H4 (cell line): ENCODE results near the gene TRIP4. TPM values are rescaled to one million over a fixed set of nuclear protein-coding genes. Genes with fewer than 3 reads are reported as not detected.
"Not testable (repeated sequence)": the region's sequence is repeated elsewhere in the genome, so short reads cannot be mapped to it uniquely, and the experiment has no call there.

Experiments
- DNase-seq: peaks from one replicate; pipeline ENCODE4 v3.0.0-alpha.2; 2015; ENCODE audit warnings: low spot score
- total RNA-seq: library from RNA; depleted of rRNA; stranded (reverse); fragments of >200 nt; shearing (Covaris generic); gene quantifications from 2 replicates; pipeline ENCODE4 v1.2.3, GENCODE V29; 2014; rRNA removed

The TRIP4 gene
- 4.8 and 6.1 TPM in 2 replicates for total RNA-seq

DNA sequence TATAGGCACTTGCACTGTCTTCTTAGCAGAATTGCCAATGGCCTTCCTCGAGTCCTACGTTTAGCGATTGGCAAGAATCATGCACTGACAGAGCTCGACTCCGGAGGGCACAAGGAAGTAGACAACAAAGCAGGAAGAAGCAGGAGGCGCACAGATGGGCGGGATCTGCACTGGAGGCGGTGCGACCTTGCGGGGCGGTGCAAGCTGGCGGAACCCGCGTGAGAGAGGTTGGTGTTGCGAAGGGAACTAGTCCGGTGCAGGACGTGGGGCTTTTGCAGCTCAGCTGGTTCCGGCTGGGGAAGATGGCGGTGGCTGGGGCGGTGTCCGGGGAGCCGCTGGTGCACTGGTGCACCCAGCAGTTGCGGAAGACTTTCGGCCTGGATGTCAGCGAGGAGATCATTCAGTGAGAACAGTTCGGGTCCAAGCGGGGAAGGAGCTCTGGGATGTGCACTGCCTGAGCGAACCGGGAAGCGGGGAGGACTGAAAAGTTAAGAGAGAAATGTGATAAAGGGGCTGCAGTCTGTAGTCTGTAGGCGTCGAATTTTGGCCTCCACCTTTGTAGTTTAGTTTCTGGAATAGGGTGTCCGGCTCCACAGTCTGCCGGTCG lies at the start of gene TRIP4:
Gene TRIP4, plus strand, starts transcription at position 275 of the 607 bp plus-strand sequence. Its CDS starts 28 bp downstream, at position 303.
- DNase-seq = peak; percentile 97

DNA sequence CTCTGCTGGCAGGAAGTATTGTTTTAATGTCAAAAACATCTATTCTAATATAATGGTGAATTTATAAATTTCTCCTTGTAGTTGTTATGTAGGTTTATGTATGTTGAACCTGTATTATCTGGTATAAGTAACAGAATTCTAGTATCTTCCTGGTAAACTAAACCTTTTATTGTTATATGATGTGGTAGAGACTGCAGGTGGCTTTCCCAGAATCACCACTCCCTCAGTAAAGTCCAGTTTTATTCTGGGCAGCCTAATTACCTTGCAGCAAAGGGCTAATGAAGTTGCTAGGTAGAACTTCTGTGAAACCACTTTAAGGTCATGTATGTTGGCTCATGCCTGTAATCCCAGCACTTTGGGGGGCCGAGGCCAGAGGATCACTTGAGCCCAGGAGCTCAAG lies 47.3 kb upstream of the TRIP4 start:
- no peak for DNase-seq

DNA sequence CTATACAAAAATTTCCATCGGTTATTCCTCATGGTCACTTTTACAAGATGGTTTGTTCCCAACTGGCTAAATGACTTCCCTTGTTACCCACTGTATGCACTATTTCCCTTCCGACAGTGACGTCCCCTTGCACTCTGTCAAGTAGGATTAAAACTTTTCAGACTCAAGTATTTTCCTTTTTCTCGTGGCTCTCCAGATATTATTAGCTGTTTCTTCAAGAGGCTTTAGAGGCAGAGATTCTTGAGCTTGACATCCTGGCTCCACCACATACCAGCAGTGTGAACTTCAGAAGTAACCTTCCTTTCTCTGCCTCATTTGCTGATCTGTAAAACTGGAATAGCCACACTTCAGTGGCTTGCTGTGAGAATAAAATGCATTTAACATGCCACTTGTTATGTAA lies 45.7 kb upstream of the TRIP4 start:
- DNase-seq = no peak

DNA sequence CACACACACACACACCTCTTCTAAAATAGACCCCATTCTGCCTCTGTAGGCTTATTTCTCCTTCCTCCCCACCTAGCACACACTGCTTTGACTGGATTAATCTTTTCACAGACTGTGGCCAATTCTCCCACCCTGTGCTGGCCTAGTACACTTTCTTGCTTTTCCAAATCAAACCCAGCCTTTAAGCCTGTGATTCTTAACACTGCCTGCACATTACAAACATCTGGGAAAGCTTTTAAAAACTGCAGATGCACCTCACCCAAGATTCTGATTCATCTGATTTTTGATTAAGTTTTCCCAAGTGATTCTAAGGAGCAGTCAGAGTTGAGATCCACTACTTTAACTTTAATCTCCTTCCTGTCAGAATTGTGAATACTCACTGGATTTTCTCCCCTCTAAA lies 44.4 kb upstream of the TRIP4 start:
- no peak for DNase-seq

DNA sequence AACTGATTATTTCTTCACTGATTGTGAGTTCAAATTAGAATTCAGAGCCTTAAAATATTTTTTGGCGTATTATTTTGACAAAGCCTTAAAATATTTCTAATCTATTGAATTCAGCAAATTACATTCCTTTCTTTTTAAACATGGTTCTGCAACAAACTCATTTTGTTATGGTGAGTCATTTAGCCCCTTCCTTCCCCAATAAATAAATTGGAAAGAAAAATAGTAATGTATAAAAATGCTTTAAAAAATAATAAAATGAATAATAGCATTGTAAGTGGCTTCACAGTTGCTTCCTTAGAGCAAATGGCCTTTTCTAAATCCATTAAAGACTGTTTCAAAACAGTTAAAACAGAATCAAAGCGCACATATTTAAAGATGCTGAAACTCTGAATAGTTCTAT lies 43.8 kb upstream of the TRIP4 start:
- DNase-seq = no peak

DNA sequence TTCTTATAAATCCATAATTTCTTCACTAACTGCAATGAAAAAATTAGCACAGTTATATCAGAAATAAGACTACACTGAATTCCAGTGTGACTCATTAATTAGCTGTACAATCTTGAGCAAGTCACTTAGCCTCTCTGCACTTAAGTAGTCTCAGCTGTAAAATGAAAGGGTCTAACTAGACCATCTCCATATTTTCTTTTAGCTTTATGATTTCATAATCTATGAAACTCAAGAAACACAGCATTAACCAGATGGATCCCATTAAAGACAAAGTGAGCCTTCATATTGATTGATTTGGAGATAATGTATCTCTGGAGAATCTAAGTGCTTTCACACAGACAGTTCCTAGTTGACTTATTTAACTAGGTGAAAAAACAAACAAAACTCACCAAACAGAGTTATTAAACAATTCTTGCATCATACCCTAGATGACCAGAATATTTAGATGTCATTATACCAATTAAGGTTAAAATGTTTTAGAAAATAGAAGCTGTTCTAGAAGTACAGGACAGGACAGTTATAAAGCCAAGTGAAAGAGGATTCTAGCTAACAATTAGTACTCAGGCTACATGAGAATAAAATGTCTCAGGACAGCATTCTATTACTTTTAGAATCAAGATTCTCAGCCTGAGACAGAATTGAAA lies 42.9 kb upstream of the TRIP4 start:
- no peak for DNase-seq

DNA sequence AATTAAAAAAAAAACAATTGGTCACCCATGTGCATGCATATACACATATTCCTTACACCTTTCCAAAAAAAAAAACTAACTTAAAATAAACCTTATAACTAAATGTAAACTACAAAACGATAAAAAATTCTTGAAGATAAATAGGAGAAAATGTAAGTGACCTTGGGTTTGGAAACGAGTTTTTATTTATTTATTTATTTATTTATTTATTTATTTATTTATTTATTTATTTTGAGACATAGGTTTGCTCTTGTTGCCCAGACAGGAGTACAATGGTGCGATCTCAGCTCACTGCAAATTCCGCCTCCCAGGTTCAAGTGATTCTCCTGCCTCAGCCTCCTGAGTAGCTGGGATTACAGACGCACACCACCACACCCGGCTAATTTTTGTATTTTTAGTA lies 41.4 kb upstream of the TRIP4 start:
- DNase-seq = not testable (repeated sequence)

DNA sequence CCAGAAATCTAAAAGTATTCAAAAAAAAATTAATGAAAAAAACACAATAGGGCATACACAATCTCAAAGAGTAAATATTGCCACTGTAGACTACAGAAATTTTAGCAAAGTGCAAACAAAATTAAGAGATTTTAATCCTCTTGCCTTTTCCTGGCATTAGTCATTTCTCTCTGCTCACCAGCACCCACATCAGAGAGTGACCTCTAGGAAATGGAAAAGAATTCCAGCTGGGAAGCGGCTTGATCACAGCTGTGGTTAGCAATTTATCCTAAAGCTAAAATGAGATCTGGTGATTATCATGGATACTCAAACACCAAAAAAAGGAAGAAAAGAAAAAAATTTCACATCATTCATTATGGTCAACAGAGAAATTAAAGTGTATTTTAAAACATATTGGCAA lies 39.2 kb upstream of the TRIP4 start:
- DNase-seq = no peak

DNA sequence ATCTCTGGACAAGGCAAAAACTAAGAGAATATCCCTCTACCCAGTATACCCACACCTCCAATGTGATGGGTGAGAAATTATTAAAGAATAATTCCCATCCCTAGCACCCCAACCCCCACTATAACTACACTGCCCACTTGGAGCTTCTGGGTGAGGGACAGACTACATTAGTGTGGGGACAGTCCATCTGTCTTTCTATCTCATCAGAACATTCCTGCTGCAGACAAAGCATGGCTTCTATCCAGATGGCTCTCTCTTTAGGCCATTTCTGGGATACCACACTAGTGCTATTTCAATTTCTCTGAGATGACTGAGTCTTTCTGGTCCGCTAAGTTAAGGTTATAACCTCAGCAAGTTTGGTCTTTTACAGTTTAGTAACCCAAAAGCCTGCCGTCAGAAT lies 38.3 kb upstream of the TRIP4 start:
- DNase-seq = no peak

DNA sequence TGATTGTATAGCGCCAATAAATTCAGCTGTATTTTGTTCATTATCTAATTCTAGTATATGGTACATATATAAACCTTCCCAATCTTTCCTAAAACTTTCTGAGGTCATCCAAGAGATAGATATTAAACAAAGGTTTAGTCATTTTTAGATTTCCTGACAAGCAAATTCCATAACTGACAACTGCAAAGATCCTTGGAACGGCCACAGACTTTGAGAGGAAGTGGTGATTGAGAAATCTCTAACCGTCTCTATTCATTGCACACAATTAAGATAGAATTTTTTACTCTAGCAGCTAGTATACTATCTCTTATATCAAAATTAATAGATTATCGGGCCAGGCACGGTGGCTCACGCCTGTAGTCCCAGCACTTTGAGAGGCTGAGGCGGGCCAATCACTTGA lies 36.4 kb upstream of the TRIP4 start:
- no peak for DNase-seq

DNA sequence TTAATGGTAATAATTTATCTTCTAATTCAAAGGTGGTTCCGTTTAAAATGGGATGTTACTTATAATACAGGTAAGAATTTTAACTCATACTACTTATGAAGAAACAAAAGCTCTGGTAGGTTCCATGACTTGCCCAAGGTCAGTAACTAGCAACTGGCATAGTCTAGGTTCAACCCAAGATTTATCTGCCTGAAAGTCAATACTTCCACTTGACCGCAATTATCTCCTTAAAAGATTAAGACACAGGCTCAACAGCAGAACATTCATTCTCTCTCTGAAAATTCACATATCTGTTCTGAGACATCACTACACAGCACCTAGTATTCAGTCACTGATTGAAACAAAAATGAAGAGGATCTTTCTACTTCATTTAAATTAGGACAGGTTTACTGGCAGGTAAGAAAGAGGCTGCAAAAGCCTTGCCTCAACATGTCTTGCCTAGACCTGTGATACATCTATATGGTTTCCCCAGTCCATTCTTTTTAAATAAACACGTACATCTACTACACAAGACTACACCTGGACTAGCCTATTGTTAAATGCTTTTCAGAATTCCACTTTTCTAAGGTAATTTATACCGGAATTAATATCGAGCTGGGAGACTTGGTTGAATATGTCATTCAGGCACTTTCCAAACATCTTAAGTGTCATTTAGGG lies 32.8 kb upstream of the TRIP4 start:
- no peak for DNase-seq

DNA sequence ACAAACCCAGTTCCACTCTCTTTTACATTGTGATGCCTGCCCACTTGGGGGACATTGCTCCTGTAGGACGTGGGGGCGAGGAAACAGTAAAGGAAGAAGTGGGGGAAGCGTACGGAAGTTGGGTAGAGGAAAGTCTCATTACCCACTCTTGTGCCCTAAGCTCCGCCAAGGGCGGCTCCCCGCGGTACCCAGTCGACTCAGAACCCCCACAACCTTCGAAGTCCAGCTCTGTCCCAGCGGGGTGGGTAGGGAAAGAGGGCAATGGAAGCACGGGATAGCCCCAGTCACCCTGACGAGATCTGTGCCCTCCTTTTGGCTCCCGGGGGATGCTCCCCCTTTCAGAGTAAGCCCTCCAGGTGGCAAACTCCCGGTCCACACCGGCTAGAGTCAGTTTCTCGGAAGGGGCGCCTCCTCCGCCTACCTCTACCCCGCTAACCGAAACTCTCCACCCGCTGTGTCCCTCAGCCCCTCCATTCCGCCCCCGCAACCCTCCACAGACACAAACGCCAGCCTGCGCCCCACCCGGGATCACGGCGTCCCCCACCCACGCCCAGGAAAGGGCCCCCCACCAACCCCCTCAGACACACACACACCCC lies 32.2 kb upstream of the TRIP4 start:
- peak; percentile 11 for DNase-seq

DNA sequence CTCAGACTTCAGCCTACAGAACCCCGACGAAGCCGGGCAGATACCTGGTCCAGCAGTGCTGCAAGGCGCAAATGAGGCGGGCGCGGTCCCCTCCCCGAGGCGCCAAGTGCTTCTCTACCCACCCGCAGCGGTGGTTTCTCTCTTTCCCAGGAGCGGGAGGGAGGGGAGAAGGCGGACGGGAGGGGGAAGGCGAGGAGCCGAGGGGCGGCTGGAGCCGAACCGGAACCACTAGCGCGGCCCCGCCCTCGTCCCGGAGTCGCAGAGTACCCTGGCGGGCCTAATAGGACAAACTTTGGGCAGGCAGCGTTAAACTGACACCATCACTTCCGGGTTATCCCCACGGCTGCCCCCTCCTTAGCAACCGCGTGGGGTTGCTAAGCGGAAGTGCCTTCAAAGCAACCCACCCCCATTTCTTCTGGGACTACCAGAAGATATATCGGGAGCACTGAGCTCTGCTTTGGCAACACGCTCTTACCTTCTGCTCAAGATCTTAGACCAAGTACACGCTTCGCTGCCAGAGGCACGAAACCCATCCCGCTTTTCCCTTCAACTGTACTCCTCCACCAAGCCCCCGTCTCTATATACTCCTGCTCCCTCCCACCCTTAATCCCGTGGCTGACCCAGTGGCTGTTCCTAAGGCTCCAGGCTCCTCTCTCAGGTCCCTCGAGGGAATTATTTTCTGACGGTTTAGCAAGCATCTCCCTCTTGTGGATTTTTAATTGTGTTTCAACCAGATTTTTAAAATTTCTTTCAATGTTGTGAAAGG lies 31.5 kb upstream of the TRIP4 start, which contains the start of gene CSNK1G1:
Gene CSNK1G1, minus strand, starts transcription at position 230 of the 766 bp plus-strand sequence. CDS start 55,674 bp downstream, outside the sequence.
- peak; percentile 95 for DNase-seq

DNA sequence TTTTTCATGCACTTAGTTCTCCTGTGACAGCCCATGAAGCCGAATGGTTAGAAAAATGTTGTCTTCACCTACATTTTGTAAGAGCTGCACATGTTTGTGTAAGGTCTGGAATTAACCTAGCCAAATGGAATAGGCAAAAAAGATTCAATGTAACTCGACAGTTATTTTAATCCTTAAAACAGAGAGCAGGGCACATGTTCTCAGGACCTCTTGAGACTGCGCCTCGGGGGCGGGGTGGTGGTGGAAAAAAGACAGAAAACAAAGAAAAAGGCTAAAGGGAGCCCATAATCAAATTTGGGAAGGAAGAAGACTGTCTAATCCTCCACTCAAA lies 31.0 kb upstream of the TRIP4 start:
- DNase-seq = no peak

DNA sequence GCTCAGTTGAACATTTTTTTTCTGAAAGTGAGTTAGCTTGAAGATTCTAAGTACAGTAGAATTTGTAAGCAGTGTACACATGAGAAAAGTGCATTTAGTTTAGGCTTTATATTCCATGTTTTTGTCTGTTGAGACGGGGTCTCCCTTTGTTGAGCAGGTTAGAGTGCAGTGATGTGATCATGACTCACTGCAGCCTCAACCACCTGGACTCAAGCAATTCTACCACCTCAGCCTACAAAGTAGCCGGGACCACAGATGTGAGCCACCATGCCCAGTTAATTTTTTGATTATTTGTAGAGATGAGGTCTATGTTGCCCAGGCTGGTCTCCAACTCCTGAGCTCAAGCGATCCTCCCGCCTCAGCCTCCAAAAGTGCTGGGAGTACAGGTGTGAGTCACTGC lies 26.4 kb upstream of the TRIP4 start:
- DNase-seq = no peak

DNA sequence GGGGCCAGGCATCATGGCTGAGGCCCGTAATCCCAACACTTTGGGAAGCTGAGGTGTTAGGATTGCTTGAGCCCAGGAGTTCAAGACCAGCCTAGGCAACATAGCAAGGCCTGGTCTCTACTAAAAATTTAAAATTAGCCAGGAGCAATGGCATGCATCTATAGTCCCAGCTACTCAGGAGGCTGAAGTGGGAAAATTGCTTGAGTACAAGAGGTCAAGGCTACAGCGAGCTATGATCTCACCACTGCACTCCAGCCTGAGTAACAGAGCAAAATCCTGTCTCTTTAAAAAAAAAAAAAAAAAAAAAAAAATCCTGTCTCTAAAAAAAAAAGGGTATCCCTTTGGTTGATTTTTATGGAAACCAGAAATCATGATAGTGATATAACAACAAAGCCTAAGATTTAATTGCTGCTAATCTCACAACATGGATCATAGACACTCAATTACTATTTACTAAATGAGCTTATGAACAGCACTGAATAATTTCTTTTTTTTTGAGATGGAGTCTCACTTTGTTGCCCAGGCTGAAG lies 18.5 kb upstream of the TRIP4 start:
- no peak for DNase-seq

DNA sequence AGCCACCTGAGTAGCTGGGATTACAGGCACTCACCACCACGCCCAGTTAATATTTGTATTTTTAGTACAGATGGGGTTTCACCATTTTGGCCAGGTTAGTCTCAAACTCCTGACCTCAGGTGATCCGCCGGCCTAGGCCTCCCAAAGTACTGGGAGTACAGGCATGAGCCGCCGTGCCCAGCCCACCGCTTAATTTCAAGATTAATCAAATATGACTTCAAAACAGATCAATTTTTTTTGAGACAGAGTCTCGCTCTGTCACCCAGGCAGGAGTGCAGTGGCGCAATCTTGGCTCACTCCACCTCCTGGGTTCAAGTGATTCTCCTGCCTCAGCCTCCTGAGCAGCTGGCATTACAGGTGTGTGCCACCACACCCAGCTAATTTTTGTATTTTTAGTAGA lies 16.3 kb upstream of the TRIP4 start:
- not testable (repeated sequence) for DNase-seq

DNA sequence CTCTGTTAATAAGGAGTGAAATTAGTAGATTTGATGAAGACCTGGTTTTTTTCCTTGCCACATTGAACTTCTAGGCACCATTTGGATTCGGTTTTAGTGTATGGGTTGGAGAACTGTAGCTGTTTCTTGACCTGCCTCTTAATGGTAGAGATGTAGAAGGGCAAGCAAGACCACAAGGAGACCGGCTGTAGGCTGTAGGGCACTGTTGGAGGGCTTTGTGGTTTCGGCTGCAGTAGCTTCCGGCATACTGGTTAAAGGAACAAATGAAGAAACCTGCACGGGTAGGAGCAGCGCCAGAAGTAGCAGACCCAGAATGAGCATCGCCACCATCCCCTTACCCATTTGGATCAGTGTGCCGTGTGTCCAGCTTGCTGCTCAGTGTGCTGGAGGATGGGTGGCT lies 14.3 kb upstream of the TRIP4 start:
- no peak for DNase-seq

DNA sequence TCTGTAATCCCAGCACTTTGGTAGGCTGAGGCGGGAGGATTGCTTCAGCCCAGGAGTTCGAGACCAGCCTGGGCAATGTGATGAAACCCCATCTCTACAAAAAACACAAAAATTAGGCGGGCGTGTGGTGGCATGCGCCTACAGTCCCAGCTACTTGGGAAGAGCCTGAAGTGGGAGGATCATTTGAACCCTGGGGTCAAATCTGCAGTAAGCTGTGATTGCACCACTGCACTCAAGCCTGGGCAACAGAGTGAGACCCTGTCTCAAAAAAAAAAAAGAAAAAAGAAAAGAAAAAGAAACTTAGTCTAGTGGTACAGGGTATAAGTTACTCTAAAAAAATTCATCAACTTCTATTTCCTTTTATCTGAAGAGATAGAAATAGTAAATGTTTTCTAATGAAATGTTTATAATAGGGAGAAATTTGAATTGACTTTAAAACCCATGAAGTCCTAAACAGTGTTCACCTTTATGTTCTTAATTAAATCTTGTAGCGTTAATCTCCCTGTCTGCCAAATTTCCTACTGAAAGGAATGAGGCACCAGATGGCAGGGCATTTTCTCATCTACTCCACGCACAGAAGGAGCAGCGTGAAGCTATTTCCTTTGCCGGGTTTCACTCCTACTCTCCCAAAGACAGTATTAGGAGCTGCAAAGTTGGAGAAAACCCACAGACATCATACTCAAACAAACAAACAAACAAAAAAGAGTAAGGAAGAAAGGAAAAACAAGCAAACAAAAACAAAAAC lies 8.2 kb upstream of the TRIP4 start:
- no peak for DNase-seq

DNA sequence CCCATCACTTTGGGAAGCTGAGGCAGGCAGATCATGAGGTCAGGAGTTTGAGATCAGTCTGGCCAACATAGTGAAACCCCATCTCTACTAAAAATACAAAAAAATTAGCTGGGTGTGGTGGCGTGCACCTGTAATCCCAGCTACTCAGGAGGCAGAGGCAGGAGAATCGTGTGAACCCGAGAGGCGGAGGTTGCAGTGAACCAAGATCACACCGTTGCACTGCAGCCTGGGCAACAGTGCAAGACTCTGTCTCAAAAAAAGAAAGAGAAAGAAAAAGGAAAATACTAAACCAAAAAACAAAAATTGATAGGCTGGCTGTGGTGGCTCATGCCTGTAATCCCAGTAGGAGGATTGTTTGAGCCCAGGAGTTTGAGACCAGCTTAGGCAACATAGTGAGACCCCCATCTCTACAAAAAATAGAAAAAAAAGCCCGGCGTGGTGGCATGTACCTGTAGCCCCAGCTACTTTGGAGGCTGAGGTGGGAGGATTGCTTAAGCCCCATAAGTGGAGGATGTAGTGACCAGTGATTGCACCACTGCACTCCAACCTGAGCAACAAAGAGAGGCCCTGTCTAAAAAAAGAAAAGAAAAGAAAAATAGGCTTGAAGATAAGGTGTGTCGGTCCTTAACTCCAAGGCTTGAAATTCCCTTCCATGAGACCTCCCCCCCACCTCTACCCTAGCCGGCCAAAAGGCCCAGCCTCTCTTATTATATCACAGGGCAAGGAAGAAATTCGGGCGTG lies 7.3 kb upstream of the TRIP4 start:
- not testable (repeated sequence) for DNase-seq
